Esophagus muscularis mucosa (tissue), 3 donors: ENCODE results near the gene AFP.

ENCODE experiments used
- CTCF ChIP-seq, 3 experiments: fragments of 200-600 bp in 2 of 3; fragments of 450-650 bp in 1 of 3; sonication (generic) in 2 of 3; IDR thresholded peaks; one replicate each; pipeline ENCODE4 v1.5.1; 2017 to 2019; ENCODE audit warnings: antibody characterized with exemption in 3 of 3, mild to moderate bottlenecking in 2 of 3, moderate library complexity in 1 of 3
- EP300 ChIP-seq: sonication (generic); formaldehyde crosslinking; IDR thresholded peaks from one replicate; pipeline ENCODE4 v1.6.1; 2017; ENCODE audit warnings: antibody characterized with exemption

GRCh38 chr4:73459048-73459421, 23.0 kb downstream of the AFP start:
- TF ChIP-seq CTCF (IDR thresholded peaks at IDR 0.05) (no peak), EP300 (no peak)
